ES-I3 (cell line): Measurements from ENCODE around the gene CEP95.
"Not testable (repeated sequence)": the region's sequence is repeated elsewhere in the genome, so short reads cannot be mapped to it uniquely, and the experiment has no call there.

Source experiments
- H3K36me3 ChIP-seq: 2 replicates; pipeline ENCODE4 v1.6.1; 2013; ENCODE audit warnings: mild to moderate bottlenecking, low read length, control low read depth, moderate library complexity; ENCODE audit not compliant: insufficient read depth
- H3K4me1 ChIP-seq: 2 replicates; pipeline ENCODE4 v1.6.1; 2013; ENCODE audit warnings: mild to moderate bottlenecking, control low read depth, low read length; ENCODE audit not compliant: insufficient read depth
- H3K9ac ChIP-seq: 2 replicates; pipeline ENCODE4 v1.6.1; 2013; ENCODE audit warnings: low read depth, mild to moderate bottlenecking, low read length, moderate library complexity
- H3K9me3 ChIP-seq: 2 replicates; pipeline ENCODE4 v1.6.1; 2013; ENCODE audit warnings: mild to moderate bottlenecking, low read length, moderate library complexity; ENCODE audit not compliant: control insufficient read depth, insufficient read depth

Gene CEP95

DNA sequence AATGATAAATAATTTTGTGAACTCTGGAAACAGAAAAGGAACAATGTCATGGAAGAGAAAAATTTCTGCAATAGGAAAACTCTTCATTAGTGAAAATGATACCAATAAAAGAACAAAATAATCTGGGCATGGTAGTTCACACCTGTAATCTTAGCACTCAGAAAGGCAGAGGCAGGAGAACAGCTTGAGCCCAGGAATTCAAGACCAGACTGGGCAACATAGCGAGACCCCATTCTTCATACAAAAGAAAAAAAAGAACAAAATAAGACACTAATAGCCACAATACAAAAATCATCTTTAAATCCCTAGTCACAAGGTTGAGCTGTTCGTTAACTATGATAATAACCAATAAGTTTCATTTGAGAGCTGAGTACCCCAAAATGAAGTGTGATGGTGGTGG is 18.5 kb upstream of the CEP95 start:
- Histone ChIP-seq H3K9me3 (no peaks in the 10 kb centered on the region), H3K36me3 (peaks cover 71% of the 10 kb centered on the region), H3K9ac (no peak overlapping the region), H3K4me1 (no peaks in the 10 kb centered on the region)

DNA sequence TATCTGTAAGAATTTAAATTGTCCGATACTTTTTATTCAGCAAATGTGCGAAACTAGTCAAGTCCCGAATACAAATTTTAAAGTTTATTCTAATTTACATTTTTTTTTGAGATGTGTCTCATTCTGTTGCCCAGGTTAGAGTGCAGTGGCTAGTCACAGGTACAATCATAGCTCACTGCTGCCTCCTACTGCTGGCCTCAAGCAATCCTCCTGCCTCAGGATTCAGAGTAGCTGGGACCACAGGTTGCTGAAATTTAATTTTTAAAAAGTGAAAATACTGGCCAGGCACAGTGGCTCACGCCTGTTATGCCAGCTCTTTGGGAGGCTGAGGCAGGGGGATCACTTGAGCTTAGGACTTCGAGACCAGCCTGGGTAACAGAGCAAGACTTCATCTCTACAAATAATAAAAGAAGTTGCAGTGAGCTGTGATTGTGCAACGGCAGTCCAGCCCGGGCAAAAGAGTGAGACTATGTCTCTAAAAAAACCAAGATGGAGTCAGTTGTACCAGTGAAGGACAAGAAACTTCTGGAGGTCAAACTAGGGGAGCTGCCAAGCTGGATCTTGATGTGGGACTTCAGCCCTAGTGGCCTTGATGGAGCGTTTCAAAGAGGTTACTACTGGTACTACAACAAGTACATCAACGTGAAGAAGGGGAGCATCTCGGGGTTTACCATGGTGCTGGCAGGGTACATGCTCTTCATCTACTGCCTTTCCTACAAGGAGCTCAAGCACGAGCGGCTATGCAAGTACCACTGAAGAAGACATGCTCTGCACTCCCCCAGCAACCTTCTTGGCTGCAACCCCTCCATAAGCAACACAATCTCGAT is 15.5 kb upstream of the CEP95 start:
- H3K9ac ChIP-seq = no peak overlapping the region
- no peaks in the 10 kb centered on the region for H3K4me1 ChIP-seq
- peaks cover 45% of the 10 kb centered on the region for H3K36me3 ChIP-seq
- H3K9me3 ChIP-seq = no peaks in the 10 kb centered on the region

DNA sequence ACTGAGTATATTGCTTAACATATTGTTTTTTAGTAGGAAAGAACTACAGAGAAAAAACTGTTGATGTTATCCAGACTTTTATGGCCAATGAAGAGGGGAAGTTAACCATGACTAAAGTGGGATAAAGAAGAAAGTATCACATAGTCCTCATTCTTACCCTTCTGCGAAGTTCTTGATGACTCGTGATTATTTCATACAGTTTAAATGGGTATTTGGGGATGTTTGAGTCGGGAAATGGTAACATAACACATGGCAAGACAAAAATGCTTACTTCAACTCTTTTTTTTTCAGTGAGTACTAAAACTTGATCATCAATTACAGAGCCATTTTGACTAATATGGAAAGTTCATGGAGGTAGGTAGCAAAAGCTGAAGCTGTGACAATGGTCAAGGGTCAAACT is 14.8 kb upstream of the CEP95 start:
- H3K36me3 ChIP-seq = peaks cover 44% of the 10 kb centered on the region
- H3K9ac ChIP-seq = no peak overlapping the region
- no peaks in the 10 kb centered on the region for H3K4me1 ChIP-seq
- no peaks in the 10 kb centered on the region for H3K9me3 ChIP-seq

DNA sequence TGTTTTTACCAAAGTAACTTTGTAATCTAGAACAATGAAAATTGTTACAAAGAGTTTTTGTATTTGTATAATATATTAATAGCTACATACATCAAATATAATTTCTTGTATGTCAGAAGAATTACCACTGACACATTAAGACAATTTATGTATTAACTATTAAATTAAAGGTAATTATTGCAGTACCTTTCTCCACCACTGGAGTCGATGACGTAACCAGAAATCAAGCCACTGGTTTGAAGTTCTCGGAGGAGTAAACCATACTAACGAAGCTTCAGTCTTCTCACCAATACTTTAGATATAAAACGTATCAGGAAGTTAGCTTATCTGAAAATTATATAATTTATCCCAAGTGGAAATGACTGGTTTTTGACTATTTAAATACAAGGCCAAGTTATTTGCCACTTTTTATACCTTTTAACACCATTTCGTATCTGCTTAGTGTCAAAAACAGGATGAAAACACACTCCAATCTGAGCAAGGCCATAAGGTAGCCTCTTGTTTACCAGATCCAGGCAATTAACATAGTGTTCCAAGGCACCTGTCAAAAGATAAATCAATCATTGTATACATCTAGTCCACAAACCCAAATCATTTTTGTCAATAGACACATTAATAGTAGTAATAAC is 14.2 kb upstream of the CEP95 start:
- Histone ChIP-seq H3K9ac (no peak overlapping the region), H3K9me3 (no peaks in the 10 kb centered on the region), H3K4me1 (no peaks in the 10 kb centered on the region), H3K36me3 (peaks cover 44% of the 10 kb centered on the region)

DNA sequence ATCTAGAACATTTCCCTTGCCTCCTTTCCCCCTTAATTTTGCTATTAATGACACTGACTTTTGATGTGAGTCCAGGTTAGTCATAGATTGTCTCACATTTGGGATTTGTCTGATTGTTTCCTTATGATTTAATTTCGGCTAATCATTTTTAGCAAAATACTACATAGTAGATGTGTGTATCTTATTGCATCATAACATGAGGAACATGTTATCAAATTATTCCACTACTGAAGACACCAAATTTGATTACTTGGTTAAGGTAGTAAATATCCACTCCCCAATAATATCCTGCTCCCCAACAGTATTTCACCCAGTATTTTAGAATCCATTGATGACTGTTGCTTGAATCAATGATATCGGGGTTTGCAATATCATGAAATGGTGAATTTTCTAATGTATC is 12.7 kb upstream of the CEP95 start:
- Histone ChIP-seq H3K9ac (no peak overlapping the region), H3K9me3 (no peaks in the 10 kb centered on the region), H3K4me1 (no peaks in the 10 kb centered on the region), H3K36me3 (peaks cover 37% of the 10 kb centered on the region)

DNA sequence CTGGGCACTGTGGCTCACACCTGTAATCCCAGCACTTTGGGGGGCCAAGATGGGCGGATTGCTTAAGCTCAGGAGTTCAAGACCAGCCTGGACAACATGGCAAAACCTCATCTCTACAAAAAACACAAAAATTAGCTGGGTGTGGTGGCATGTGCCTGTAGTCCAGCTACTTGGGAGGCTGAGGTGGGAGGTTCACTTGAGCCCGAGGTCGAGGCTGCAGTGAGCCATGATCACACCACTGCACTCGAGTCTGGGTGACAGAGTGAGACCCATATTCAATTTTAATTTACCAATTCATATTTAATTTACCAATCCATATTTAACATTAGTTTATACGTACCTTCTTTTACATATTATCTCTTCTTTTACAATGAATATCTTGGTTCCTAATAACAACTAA is 11.5 kb upstream of the CEP95 start:
- H3K9me3 ChIP-seq, H3K4me1 ChIP-seq: not testable (repeated sequence)
- Histone ChIP-seq H3K36me3 (peaks cover 34% of the 10 kb centered on the region), H3K9ac (peak overlapping the region; percentile 96; the same call in 1 of the 2 replicates)

DNA sequence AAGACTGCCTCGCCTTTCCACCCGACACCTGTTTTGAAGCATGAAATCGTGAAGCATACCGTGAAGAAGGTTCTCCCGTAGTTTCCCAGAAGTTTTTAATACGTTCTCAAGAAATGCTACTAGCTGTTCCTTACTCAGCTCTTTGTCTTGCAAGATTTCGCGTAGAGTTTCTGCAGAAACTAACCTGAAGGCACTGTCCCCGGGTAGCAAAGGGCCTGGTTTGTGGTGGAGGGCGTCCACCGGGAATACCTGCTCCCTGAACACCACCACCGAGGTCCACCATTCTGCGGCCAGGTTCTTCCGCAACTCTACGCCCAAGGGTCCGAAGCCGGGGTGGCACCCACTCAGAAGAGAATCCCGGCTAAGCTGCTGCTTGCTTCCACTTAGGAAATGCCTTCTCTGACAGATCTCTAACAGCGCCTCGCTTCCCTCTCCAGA is 10.4 kb upstream of the CEP95 start:
- H3K36me3 ChIP-seq = peaks cover 34% of the 10 kb centered on the region
- 0 out of 2 replicates have a peak, but pooled peaks cover 11% of the 10 kb centered on the region for H3K4me1 ChIP-seq

DNA sequence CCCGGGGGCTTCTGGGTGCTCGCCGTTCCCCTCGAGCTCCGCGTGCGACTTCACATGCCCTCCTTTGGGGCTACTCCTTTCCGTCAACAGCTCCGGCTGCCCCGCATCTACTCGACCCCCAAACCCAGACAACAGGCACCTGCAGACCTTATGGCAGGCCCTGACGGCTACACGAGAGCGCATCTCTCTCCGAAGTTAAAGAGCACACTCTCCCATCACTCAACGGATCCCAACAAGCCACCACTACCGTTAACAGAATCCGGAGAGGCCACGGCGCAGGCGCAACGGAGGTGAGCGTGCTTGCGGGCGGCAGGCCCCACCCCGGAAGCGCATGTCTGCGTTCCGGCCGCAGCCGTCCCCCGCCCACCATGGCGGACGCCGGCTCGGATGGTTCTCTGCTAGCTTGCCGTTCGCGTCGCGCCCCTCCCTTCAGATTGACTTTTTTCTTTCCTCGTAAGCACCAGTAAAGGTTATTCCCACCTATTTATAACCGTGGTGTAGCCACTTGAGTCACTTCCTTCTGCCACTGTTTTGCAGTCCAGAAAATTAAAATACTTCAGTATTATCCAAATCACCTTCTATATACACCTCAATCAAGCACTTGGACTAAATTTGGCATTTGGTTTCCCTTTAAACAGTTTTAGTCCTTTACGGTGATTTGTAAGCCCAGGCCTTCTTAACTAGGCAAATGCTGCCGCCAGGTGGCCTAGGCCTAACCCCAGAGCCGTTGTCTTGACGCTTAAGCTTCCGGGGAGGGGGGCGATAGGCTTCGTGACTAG is 9.8 kb upstream of the CEP95 start, which contains the start of gene POLG2:
Gene POLG2, minus strand, starts transcription at position 269 of the 779 bp plus-strand sequence. Its CDS starts 86 bp downstream, at position 183.
- Histone ChIP-seq H3K9ac (peak within 1 kb of the TSS; percentile 96), H3K36me3 (peaks cover 36% of the 10 kb centered on the region), H3K9me3 (no peaks in the 10 kb centered on the region), H3K4me1 (peaks cover 17% of the 10 kb centered on the region; the same call in 1 of the 2 replicates)

More for the DNA sequence above, 10.4 kb upstream of the CEP95 start:
- Histone ChIP-seq H3K9ac (peak overlapping the region; percentile 96), H3K9me3 (no peaks in the 10 kb centered on the region)

DNA sequence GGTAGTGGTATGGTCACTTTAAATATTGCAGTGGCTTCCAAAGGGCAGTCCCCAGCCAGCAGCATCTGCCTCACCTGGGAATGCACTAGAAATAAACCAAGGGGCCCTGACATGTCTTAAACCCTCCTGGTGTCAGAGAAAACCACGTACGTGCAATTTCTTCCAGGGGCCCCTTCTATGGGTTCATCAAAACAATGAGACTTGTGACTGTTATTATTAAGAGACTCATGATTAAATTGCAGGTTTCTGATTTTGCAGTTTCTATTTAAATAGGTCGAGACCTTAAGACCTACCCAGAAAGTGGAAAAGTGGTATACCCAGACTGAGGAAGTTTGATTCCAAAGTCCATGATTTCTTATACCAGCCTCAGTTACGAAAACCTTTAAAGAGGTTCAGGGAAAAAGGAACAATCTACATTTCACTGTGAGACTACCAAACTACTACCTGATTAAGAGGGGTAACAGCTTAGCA is 9.2 kb upstream of the CEP95 start:
- peaks cover 23% of the 10 kb centered on the region; the same call in 1 of the 2 replicates for H3K4me1 ChIP-seq
- no peaks in the 10 kb centered on the region for H3K9me3 ChIP-seq
- peaks cover 37% of the 10 kb centered on the region for H3K36me3 ChIP-seq
- peak overlapping the region; percentile 96 for H3K9ac ChIP-seq

DNA sequence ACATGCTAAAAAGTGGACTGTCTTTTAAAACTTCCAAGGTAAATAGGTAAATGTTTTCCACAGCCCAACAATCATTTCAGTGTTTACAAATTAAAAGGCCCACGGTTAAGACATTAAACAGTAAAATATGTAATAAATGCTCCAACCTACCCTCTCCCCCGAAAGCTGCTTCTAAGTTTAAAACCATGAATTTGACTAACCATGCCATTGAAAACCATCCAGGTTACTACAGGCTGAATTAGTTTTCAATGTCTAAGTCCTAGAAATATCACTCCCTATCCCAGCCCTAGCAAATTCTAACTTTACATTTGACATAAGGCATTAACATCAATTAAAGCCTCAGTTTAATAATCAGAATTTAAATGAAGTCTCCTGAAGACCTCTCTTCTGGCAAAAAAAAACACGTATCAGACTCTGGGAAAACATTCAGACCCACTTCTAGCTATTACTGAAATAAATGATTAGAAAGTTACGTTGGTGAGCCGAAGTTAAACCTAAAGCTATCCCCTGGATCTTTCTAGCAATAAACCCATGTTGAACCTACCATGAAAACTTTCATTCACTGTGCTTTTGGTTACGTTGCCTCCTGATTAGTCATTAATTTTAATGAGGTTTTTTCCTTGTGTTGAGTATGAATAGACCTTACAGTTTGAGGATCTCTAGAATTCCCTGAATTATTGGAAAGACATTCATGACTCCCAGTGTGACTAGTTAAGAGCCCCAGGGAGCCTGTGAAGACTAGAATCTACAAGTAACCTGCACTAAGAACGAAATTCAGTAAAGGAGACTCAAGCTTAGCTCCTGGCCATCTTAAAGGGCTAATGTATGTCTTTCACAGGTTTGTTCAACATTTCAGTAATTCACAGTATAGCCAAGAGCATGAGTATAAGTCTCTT is 8.2 kb upstream of the CEP95 start:
- Histone ChIP-seq H3K9ac (0 out of 2 replicates have a peak overlapping the region, but pooled peaks have one; percentile 1), H3K36me3 (peaks cover 40% of the 10 kb centered on the region), H3K9me3 (no peaks in the 10 kb centered on the region), H3K4me1 (peaks cover 23% of the 10 kb centered on the region; the same call in 1 of the 2 replicates)

DNA sequence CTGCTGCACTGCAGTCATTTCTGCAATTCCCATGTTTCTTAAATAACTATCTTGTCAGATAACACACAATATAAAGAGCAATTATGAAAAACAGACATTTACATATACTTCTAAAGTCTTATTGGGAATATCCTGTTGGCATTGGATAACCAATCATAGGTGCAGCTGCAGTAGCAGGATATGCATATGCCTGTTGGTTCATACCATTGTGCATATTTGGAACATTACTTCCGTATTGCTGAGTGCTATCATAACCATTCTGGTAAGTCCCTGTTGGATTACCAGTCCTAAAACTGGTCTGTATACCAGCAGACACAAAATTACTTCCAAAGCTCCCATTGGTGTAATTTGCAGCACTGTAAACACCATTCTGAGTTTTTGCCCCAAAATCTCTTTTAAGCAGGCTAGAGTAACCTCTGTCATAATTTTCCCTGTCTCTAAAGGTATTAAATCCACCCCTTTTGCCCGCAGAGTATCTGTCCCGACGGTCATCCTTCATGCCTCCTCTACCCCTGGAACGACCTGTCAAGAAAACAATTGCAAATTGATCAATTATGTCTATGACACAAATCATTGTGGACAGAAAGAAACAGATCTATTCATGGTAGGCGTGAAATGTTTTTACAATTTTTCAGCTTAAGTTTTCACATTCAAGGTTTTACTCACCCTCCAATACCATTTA is 6.8 kb upstream of the CEP95 start:
- peaks cover 52% of the 10 kb centered on the region for H3K36me3 ChIP-seq
- H3K4me1 ChIP-seq = peaks cover 28% of the 10 kb centered on the region
- no peaks in the 10 kb centered on the region for H3K9me3 ChIP-seq
- no peak overlapping the region for H3K9ac ChIP-seq

DNA sequence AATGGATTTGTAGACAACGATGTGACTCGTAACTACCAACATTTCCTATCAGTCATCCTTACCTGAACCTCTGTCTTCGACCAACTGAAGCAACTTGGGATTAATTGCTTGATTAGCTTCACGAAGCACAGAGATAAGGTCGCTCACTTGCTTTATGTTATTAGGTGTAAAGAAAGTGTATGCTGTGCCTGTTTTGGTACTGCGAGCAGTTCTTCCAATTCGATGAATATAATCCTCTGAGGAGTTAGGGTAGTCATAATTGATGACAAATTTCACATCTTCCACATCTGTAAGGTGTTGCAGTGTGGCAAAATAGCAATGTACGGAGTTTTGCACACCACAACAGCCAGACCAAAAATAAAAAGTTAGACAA is 6.3 kb upstream of the CEP95 start:
- H3K4me1 ChIP-seq = peaks cover 28% of the 10 kb centered on the region
- no peaks in the 10 kb centered on the region for H3K9me3 ChIP-seq
- H3K9ac ChIP-seq = no peak overlapping the region
- H3K36me3 ChIP-seq = peaks cover 55% of the 10 kb centered on the region
